GM12878 (cell line): Measurements from ENCODE around the gene IDI2. TPM values are rescaled to one million over a fixed set of nuclear protein-coding genes. Genes with fewer than 3 reads are reported as not detected.

Experiments
- ATAC-seq: fragments of 200-7000 bp; cut with Tn5 transposase; 3 replicates; pipeline ENCODE4 v1.9.1; 2020; ENCODE audit warnings: mild to moderate bottlenecking, moderate library complexity
- BruUV-seq: library from RNA; stranded (reverse); fragments of 400-500 nt; replicated peaks from 2 replicates; lab custom pipeline; 2021; lab: Mats Ljungman, UMichigan
- CTCF ChIA-PET: fragments of 300-600 bp; sonication (Branson Sonifier 250); formaldehyde crosslinking; extraction: SDS; loops from one replicate; lab custom pipeline; 2021; ENCODE audit warnings: inconsistent platforms; lab: Yijun Ruan, JAX
- POLR2A ChIA-PET: fragments of 350-600 bp; formaldehyde crosslinking; extraction: SDS; loops from one replicate; lab custom pipeline; 2021; ENCODE audit warnings: inconsistent platforms; lab: Charles Lee
- RAD21 ChIA-PET: fragments of 300-600 bp; sonication (Branson Sonifier 250); formaldehyde crosslinking; loops from one replicate; lab custom pipeline; 2023; ENCODE audit warnings: antibody characterized with exemption; ENCODE audit not compliant: unreplicated experiment; lab: Charles Lee
- SMC1A ChIA-PET: fragments of 300-600 bp; sonication (Branson Sonifier 250); formaldehyde crosslinking; loops from one replicate; lab custom pipeline; 2023; ENCODE audit not compliant: unreplicated experiment, uncharacterized antibody; lab: Charles Lee
- DNase-seq: peaks from one replicate; pipeline ENCODE4 v3.0.0-alpha.2; 2011; ENCODE audit warnings: low read depth, low spot score
- FAIRE-seq: peaks from 3 replicates; lab custom pipeline; 2011; peaks lifted over from hg19 to GRCh38; lab: Jason Lieb, UNC
- H2AFZ ChIP-seq: 2 replicates; pipeline ENCODE4 v1.6.0; 2011; ENCODE audit warnings: low read depth, low read length, control low read depth; ENCODE audit not compliant: control insufficient read depth
- H3K27ac ChIP-seq: 2 replicates; pipeline ENCODE4 v1.5.1; 2011; ENCODE audit warnings: control low read depth; ENCODE audit not compliant: control insufficient read depth, insufficient read depth
- H3K27me3 ChIP-seq, 2 experiments: replicated peaks in 1 of 2; 2 replicates each; pipeline versions ENCODE4 v1.6.0 to v1.6.1; 2011; ENCODE audit warnings: low read length in 1 of 2; ENCODE audit not compliant: control insufficient read depth in 2 of 2, insufficient read depth in 2 of 2
- H3K36me3 ChIP-seq, 2 experiments: 2 replicates each; pipeline ENCODE4 v1.5.1; 2011; ENCODE audit warnings: low read length in 1 of 2; ENCODE audit not compliant: control insufficient read depth in 2 of 2, insufficient read depth in 2 of 2
- H3K4me1 ChIP-seq: 2 replicates; pipeline ENCODE4 v1.6.1; 2011; ENCODE audit warnings: mild to moderate bottlenecking, low read length, moderate library complexity, mixed read lengths; ENCODE audit not compliant: control insufficient read depth, insufficient read depth
- H3K4me2 ChIP-seq: 2 replicates; pipeline ENCODE4 v1.6.0; 2011; ENCODE audit warnings: control low read depth; ENCODE audit not compliant: control insufficient read depth, insufficient read depth
- H3K4me3 ChIP-seq: fragments of 200-600 bp; sonication (generic); 2 replicates; pipeline ENCODE4 v1.5.1; 2016
- H3K79me2 ChIP-seq: 2 replicates; pipeline ENCODE4 v1.6.0; 2011; ENCODE audit warnings: low read length; ENCODE audit not compliant: control insufficient read depth, insufficient read depth
- H3K9ac ChIP-seq: 2 replicates; pipeline ENCODE4 v1.8.0; 2011; ENCODE audit warnings: low read length, control low read depth, mixed read lengths; ENCODE audit not compliant: control insufficient read depth, insufficient read depth
- H3K9me3 ChIP-seq: replicated peaks from 3 replicates; pipeline ENCODE4 v1.5.1; 2011; ENCODE audit warnings: mild to moderate bottlenecking, low read length; ENCODE audit not compliant: control insufficient read depth, insufficient read depth
- H4K20me1 ChIP-seq: 2 replicates; pipeline ENCODE4 v1.6.0; 2011; ENCODE audit not compliant: control insufficient read depth, insufficient read depth
- BHLHE40 ChIP-seq, 2 experiments: fragments of 450-650 bp in 1 of 2; IDR thresholded peaks; 2 replicates each; pipeline ENCODE4 v1.6.1; 2011 to 2017; ENCODE audit warnings: low read depth in 2 of 2, borderline replicate concordance in 1 of 2, improper control_type of control experiment in 1 of 2, low read length in 1 of 2, mild to moderate bottlenecking in 1 of 2
- BRCA1 ChIP-seq: IDR thresholded peaks from 2 replicates; pipeline ENCODE4 v1.6.1; 2011; ENCODE audit warnings: low read depth, low read length, improper control_type of control experiment
- MYC ChIP-seq: IDR thresholded peaks from 2 replicates; pipeline ENCODE4 v1.6.1; 2011; ENCODE audit warnings: mild to moderate bottlenecking, low read length, moderate library complexity, inconsistent platforms; ENCODE audit not compliant: insufficient read depth, insufficient replicate concordance, insufficient read length, severe bottlenecking
- RELB ChIP-seq: fragments of 450-650 bp; IDR thresholded peaks from 2 replicates; pipeline ENCODE4 v1.6.1; 2017; ENCODE audit warnings: low read depth, mild to moderate bottlenecking, moderate library complexity
- ZNF217 ChIP-seq: fragments of 450-650 bp; IDR thresholded peaks from 2 replicates; pipeline ENCODE4 v1.6.1; 2017; ENCODE audit warnings: antibody characterized with exemption, mild to moderate bottlenecking
- WGBS: methylation state at CpG from one replicate; pipeline ENCODE4 v1.1.6; 2016; ENCODE audit warnings: low lambda C conversion rate; ENCODE audit not compliant: insufficient replicate concordance, insufficient coverage; ENCODE audit errors: missing lambda C conversion rate; 5-methylcytosine and 5-hydroxymethylcytosine counted together
- in situ Hi-C: fragments of 300-500 bp; cut with MboI; formaldehyde crosslinking; loops from 9 replicates; pipeline ENCODE4 v1.14.3; 2018; ENCODE audit warnings: mixed read lengths
- intact Hi-C: fragments of 100-400 bp; cut with micrococcal nuclease; formaldehyde crosslinking; loops from one replicate; pipeline ENCODE4 v1.14.2; 2022; ENCODE audit not compliant: unreplicated experiment
- polyA plus RNA-seq, 11 experiments: library from polyadenylated mRNA; depleted of rRNA in 4 of 11; unstranded in 6 of 11; stranded (reverse) in 5 of 11; fragments of >200 nt; fragmentation: Nextera tagmentation in 4 of 11; fragmentation: Illumina TruSeq in 1 of 11; extraction: Ambion mirVana in 4 of 11; extraction: Trizol in 1 of 11; gene quantifications; 1 replicate in 1 of 11; 2 replicates in 10 of 11; pipeline versions ENCODE4 v1.2.1 to v1.2.3, GENCODE V29; 2011 to 2016; ENCODE audit warnings: inconsistent platforms in 2 of 11, missing spikeins in 2 of 11, low read depth in 1 of 11
- total RNA-seq, 4 experiments: library from RNA; depleted of rRNA in 3 of 4; stranded (reverse); fragments of >200 nt in 3 of 4; fragmentation: Illumina TruSeq in 1 of 4; extraction: Trizol in 1 of 4; gene quantifications; 2 replicates each; pipeline versions ENCODE4 v1.2.1 to v1.2.3, GENCODE V29; 2013 to 2021
- TF ChIP-seq, protein P1 (sequence below): fragments of 450-650 bp; IDR thresholded peaks from 2 replicates; pipeline ENCODE4 v1.6.1; 2017; ENCODE audit warnings: mild to moderate bottlenecking, moderate library complexity

The IDI2 gene
- total and polyA plus RNA-seq, 10 of the 15 experiments (the other 5 are each of a cell fraction or from before 2014, with no cell fraction given): 0.06 TPM; not detected in 9

GRCh38 chr10:1034758-1035157 is 9.1 kb upstream of the IDI2 start:
- ChIA-PET POLR2A (no interaction called here), RAD21 (interaction anchor here (1.1 kb wide), 1 partner anchor 42 kb away, joined by 3 read pairs; no protein-coding TSS in a partner anchor), SMC1A (no interaction called here), CTCF (interaction anchor here (0.6 kb wide), 1 partner anchor 35 kb away, joined by 5 read pairs; no protein-coding TSS in a partner anchor)
- no peak for FAIRE-seq
- Histone ChIP-seq H3K4me1 (peaks cover 4% of the 10 kb centered on the region; the same call in 1 of the 2 replicates), H3K4me3 (no peak overlapping the region), H3K27me3 (no peaks in the 10 kb centered on the region), H3K9me3 (no peaks in the 10 kb centered on the region), H3K36me3 (peaks cover 0 to 2% of the 10 kb centered on the region in 2 experiments; a peak in 1 of 4 replicates), H3K4me2 (no peak overlapping the region), H3K9ac (no peak overlapping the region), H3K27ac (no peak overlapping the region), H2AFZ (no peak overlapping the region), H4K20me1 (no peaks in the 10 kb centered on the region), H3K79me2 (no peaks in the 10 kb centered on the region)
- ATAC-seq: no peak
- WGBS: 98% methylated on average over 3 of the region's 3 CpGs
- no peak for TF ChIP-seq ZNF217
- TF ChIP-seq, protein P1, sequence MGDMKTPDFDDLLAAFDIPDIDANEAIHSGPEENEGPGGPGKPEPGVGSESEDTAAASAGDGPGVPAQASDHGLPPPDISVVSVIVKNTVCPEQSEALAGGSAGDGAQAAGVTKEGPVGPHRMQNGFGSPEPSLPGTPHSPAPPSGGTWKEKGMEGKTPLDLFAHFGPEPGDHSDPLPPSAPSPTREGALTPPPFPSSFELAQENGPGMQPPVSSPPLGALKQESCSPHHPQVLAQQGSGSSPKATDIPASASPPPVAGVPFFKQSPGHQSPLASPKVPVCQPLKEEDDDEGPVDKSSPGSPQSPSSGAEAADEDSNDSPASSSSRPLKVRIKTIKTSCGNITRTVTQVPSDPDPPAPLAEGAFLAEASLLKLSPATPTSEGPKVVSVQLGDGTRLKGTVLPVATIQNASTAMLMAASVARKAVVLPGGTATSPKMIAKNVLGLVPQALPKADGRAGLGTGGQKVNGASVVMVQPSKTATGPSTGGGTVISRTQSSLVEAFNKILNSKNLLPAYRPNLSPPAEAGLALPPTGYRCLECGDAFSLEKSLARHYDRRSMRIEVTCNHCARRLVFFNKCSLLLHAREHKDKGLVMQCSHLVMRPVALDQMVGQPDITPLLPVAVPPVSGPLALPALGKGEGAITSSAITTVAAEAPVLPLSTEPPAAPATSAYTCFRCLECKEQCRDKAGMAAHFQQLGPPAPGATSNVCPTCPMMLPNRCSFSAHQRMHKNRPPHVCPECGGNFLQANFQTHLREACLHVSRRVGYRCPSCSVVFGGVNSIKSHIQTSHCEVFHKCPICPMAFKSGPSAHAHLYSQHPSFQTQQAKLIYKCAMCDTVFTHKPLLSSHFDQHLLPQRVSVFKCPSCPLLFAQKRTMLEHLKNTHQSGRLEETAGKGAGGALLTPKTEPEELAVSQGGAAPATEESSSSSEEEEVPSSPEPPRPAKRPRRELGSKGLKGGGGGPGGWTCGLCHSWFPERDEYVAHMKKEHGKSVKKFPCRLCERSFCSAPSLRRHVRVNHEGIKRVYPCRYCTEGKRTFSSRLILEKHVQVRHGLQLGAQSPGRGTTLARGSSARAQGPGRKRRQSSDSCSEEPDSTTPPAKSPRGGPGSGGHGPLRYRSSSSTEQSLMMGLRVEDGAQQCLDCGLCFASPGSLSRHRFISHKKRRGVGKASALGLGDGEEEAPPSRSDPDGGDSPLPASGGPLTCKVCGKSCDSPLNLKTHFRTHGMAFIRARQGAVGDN: no peak
- TF ChIP-seq BRCA1: no peak
- TF ChIP-seq RELB: no peak
- no peak for TF ChIP-seq BHLHE40 (IDR thresholded peaks at IDR 0.05; ENCODE audit: borderline replicate concordance in 1 of 2, low read depth in 2 of 2, low read length in 1 of 2)
- TF ChIP-seq MYC: no peak
- no TSS peak for BruUV-seq
- intact Hi-C loops: no loop called here
- in situ Hi-C loops: no loop called here
- DNase-seq: no peak
